ENCODE data around the gene PLA1A.

DNA sequence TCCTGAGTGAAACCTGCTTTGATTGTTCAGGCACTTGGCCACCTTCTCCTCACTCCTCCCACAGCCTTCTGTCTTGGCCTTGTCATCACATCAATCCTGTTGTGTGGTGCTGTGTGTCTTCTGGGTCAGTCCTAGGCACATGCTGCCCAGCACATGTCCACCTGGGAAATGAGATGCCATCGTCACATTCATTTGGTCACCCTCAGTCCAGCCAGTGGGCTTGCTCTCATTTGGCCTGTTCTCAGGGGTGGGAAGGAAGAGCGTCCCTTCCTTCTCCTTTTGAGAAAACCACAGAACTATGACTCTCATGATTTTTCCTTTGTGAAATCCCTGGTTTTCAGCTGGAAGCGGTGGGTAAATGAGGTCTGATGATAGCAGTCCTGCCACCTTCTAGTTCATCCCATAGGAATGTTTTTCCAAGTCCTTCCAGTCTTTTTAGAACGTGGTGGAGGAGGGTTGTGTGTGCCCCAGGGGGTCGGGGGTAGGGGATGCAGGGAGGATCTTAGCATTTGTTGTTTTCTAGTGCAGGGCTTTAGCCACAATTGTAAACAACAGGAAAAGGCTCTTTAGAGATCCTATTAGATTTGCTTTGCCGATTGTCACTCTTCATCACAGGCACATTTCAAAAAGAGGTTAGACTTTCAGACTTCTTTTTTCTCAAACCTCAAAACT lies 8.4 kb upstream of the PLA1A start:
- TF ChIP-seq, protein P1, sequence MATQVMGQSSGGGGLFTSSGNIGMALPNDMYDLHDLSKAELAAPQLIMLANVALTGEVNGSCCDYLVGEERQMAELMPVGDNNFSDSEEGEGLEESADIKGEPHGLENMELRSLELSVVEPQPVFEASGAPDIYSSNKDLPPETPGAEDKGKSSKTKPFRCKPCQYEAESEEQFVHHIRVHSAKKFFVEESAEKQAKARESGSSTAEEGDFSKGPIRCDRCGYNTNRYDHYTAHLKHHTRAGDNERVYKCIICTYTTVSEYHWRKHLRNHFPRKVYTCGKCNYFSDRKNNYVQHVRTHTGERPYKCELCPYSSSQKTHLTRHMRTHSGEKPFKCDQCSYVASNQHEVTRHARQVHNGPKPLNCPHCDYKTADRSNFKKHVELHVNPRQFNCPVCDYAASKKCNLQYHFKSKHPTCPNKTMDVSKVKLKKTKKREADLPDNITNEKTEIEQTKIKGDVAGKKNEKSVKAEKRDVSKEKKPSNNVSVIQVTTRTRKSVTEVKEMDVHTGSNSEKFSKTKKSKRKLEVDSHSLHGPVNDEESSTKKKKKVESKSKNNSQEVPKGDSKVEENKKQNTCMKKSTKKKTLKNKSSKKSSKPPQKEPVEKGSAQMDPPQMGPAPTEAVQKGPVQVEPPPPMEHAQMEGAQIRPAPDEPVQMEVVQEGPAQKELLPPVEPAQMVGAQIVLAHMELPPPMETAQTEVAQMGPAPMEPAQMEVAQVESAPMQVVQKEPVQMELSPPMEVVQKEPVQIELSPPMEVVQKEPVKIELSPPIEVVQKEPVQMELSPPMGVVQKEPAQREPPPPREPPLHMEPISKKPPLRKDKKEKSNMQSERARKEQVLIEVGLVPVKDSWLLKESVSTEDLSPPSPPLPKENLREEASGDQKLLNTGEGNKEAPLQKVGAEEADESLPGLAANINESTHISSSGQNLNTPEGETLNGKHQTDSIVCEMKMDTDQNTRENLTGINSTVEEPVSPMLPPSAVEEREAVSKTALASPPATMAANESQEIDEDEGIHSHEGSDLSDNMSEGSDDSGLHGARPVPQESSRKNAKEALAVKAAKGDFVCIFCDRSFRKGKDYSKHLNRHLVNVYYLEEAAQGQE (IDR thresholded peaks at IDR 0.05; ENCODE audit: low read depth, low read length) = no peak
- TF ChIP-seq, protein P2, sequence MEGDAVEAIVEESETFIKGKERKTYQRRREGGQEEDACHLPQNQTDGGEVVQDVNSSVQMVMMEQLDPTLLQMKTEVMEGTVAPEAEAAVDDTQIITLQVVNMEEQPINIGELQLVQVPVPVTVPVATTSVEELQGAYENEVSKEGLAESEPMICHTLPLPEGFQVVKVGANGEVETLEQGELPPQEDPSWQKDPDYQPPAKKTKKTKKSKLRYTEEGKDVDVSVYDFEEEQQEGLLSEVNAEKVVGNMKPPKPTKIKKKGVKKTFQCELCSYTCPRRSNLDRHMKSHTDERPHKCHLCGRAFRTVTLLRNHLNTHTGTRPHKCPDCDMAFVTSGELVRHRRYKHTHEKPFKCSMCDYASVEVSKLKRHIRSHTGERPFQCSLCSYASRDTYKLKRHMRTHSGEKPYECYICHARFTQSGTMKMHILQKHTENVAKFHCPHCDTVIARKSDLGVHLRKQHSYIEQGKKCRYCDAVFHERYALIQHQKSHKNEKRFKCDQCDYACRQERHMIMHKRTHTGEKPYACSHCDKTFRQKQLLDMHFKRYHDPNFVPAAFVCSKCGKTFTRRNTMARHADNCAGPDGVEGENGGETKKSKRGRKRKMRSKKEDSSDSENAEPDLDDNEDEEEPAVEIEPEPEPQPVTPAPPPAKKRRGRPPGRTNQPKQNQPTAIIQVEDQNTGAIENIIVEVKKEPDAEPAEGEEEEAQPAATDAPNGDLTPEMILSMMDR (IDR thresholded peaks at IDR 0.05) = no peak
- no peak for TF ChIP-seq POLR2AphosphoS5 (IDR thresholded peaks at IDR 0.05; ENCODE audit: low read depth, low read length)
- TF ChIP-seq, protein P3, sequence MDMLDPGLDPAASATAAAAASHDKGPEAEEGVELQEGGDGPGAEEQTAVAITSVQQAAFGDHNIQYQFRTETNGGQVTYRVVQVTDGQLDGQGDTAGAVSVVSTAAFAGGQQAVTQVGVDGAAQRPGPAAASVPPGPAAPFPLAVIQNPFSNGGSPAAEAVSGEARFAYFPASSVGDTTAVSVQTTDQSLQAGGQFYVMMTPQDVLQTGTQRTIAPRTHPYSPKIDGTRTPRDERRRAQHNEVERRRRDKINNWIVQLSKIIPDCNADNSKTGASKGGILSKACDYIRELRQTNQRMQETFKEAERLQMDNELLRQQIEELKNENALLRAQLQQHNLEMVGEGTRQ (IDR thresholded peaks at IDR 0.05; ENCODE audit: borderline replicate concordance, low read depth, low read length) = no peak
- TF ChIP-seq, protein P4, sequence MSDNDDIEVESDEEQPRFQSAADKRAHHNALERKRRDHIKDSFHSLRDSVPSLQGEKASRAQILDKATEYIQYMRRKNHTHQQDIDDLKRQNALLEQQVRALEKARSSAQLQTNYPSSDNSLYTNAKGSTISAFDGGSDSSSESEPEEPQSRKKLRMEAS (IDR thresholded peaks at IDR 0.05; ENCODE audit: low read depth) = no peak
- TF ChIP-seq NFIC (IDR thresholded peaks at IDR 0.05; ENCODE audit: borderline replicate concordance) = no peak
